Ovary (tissue), 3 donors: ENCODE data around the gene CYP46A1.

Experiments used
- CTCF ChIP-seq, 3 donors: fragments of 450-650 bp in 2 of 3; fragments of 200-600 bp in 1 of 3; IDR thresholded peaks; one replicate each; pipeline versions ENCODE4 v1.5.1 to v1.8.0; 2016 to 2022; ENCODE audit warnings: antibody characterized with exemption in 3 of 3, mild to moderate bottlenecking in 1 of 3
- EP300 ChIP-seq: sonication (generic); formaldehyde crosslinking; IDR thresholded peaks from one replicate; pipeline ENCODE4 v1.6.1; 2017; ENCODE audit warnings: antibody characterized with exemption
- POLR2A ChIP-seq: fragments of 450-650 bp; IDR thresholded peaks from one replicate; pipeline ENCODE4 v1.6.1; 2017; ENCODE audit warnings: antibody characterized with exemption, mild to moderate bottlenecking, moderate library complexity
- donor health status: DM: no; HTN: no; CAD: no.

GRCh38 chr14:99769799-99770198 lies 85.7 kb downstream of the CYP46A1 start:
- TF ChIP-seq CTCF (IDR thresholded peaks at IDR 0.05) (no peak), POLR2A (no peak), EP300 (no peak)
